HepG2 (cell line): Measurements from ENCODE around the gene AIF1. TPM values are rescaled to one million over a fixed set of nuclear protein-coding genes. Genes with fewer than 3 reads are reported as not detected.

Experiments
- ATAC-seq: fragments of 200-7000 bp; cut with Tn5 transposase; 3 replicates; pipeline ENCODE4 v1.9.1; 2020; ENCODE audit warnings: mild to moderate bottlenecking, moderate library complexity
- BruUV-seq: library from RNA; stranded (reverse); fragments of 400-500 nt; replicated peaks from 2 replicates; lab custom pipeline; 2021; lab: Mats Ljungman, UMichigan
- CTCF ChIA-PET: fragments of 300-600 bp; formaldehyde crosslinking; extraction: SDS; loops from one replicate; lab custom pipeline; 2021; ENCODE audit warnings: low total read pairs, inconsistent platforms, low intra/inter-chr PET ratio; lab: Yijun Ruan, JAX
- POLR2A ChIA-PET: fragments of 350-600 bp; sonication (Branson Sonifier 250); formaldehyde crosslinking; loops from one replicate; lab custom pipeline; 2020; ENCODE audit warnings: antibody characterized with exemption, inconsistent platforms; lab: Yijun Ruan, JAX
- DNase-seq: peaks from one replicate; pipeline ENCODE4 v3.0.0-alpha.2; 2015; ENCODE audit warnings: low spot score
- FAIRE-seq: peaks from 3 replicates; lab custom pipeline; 2011; peaks lifted over from hg19 to GRCh38; lab: Jason Lieb, UNC
- H2AFZ ChIP-seq: one replicate; pipeline ENCODE4 v1.6.1; 2011; ENCODE audit warnings: low read length, inconsistent platforms
- H3K27ac ChIP-seq: fragments of 300-600 bp; 3 replicates; pipeline ENCODE4 v1.8.0; 2011; ENCODE audit warnings: mixed run types, mild to moderate bottlenecking, mixed read lengths, low read length, inconsistent platforms; ENCODE audit not compliant: insufficient read depth; ENCODE audit errors: extremely low read length
- H3K27me3 ChIP-seq, 2 experiments: fragments of 200-600 bp in 1 of 2; 2 replicates in 1 of 2; 3 replicates in 1 of 2; pipeline versions ENCODE4 v1.6.0 to v1.8.0; 2011; ENCODE audit warnings: low read length in 2 of 2, mild to moderate bottlenecking in 2 of 2, moderate library complexity in 2 of 2, inconsistent platforms in 1 of 2; ENCODE audit not compliant: insufficient read depth in 2 of 2, control insufficient read depth in 1 of 2
- H3K36me3 ChIP-seq, 2 experiments: fragments of 200-600 bp in 1 of 2; replicated peaks in 1 of 2; 2 replicates in 1 of 2; 3 replicates in 1 of 2; pipeline versions ENCODE4 v1.5.1 to v1.8.0; 2011; ENCODE audit warnings: low read length in 2 of 2, inconsistent platforms in 1 of 2; ENCODE audit not compliant: insufficient read depth in 2 of 2, control insufficient read depth in 1 of 2
- H3K4me1 ChIP-seq: 2 replicates; pipeline ENCODE4 v1.5.1; 2012; ENCODE audit warnings: low read length, inconsistent platforms; ENCODE audit not compliant: insufficient read depth
- H3K4me2 ChIP-seq: 2 replicates; pipeline ENCODE4 v1.6.0; 2011; ENCODE audit warnings: low read depth, low read length, inconsistent platforms
- H3K4me3 ChIP-seq, 3 experiments: fragments of 200-600 bp in 1 of 3; sonication (generic), shearing (Covaris generic) in 1 of 3; replicated peaks in 1 of 3; 2 replicates each; pipeline ENCODE4 v1.5.1; 2011 to 2016; ENCODE audit warnings: low read length in 3 of 3, inconsistent platforms in 2 of 3, low read depth in 2 of 3, mild to moderate bottlenecking in 2 of 3, control low read depth in 1 of 3, mixed read lengths in 1 of 3; ENCODE audit not compliant: insufficient read depth in 1 of 3
- H3K79me2 ChIP-seq: one replicate; pipeline ENCODE4 v1.6.1; 2011; ENCODE audit warnings: low read length, inconsistent platforms; ENCODE audit not compliant: insufficient read depth
- H3K9ac ChIP-seq: 2 replicates; pipeline ENCODE4 v1.6.0; 2011; ENCODE audit warnings: mild to moderate bottlenecking, low read depth, low read length, inconsistent platforms; ENCODE audit not compliant: insufficient read depth
- H3K9me3 ChIP-seq: 2 replicates; pipeline ENCODE4 v1.5.1; 2012; ENCODE audit warnings: mild to moderate bottlenecking, low read length
- H4K20me1 ChIP-seq: 2 replicates; pipeline ENCODE4 v1.6.0; 2011; ENCODE audit warnings: inconsistent platforms, mild to moderate bottlenecking, low read length, moderate library complexity; ENCODE audit not compliant: insufficient read depth
- FOXK2 ChIP-seq: fragments of 450-650 bp; IDR thresholded peaks from 2 replicates; pipeline ENCODE4 v1.6.1; 2016
- HNRNPH1 ChIP-seq: fragments of 200-400 bp; formaldehyde crosslinking; optimal IDR thresholded peaks from 2 replicates; pipeline ENCODE3; 2017; ENCODE audit warnings: mild to moderate bottlenecking, low read depth, low read length
- KMT2B ChIP-seq: IDR thresholded peaks from 2 replicates; pipeline ENCODE4 v1.6.1; 2016; ENCODE audit warnings: missing genetic modification reagents, missing compliant biosample characterization
- PAWR ChIP-seq: sonication (generic); formaldehyde crosslinking; IDR thresholded peaks from 2 replicates; pipeline ENCODE4 v1.4.0; 2020; ENCODE audit warnings: missing genetic modification reagents, mild to moderate bottlenecking, borderline replicate concordance
- TSC22D2 ChIP-seq: sonication (generic); formaldehyde crosslinking; IDR thresholded peaks from 2 replicates; pipeline ENCODE4 v1.5.1; 2020; ENCODE audit warnings: missing genetic modification reagents, mild to moderate bottlenecking, borderline replicate concordance
- ZBTB10 ChIP-seq: sonication (generic); formaldehyde crosslinking; IDR thresholded peaks from 2 replicates; pipeline ENCODE4 v1.4.0; 2020; ENCODE audit warnings: missing genetic modification reagents, borderline replicate concordance
- ZBTB43 ChIP-seq: sonication (generic); formaldehyde crosslinking; conservative IDR thresholded peaks from 2 replicates; pipeline ENCODE4 v1.4.0; 2020; ENCODE audit warnings: missing genetic modification reagents
- WGBS: methylation state at CpG from one replicate; pipeline ENCODE4 v1.1.6; 2017; ENCODE audit warnings: low lambda C conversion rate; 5-methylcytosine and 5-hydroxymethylcytosine counted together
- in situ Hi-C: cut with HindIII; loops from 2 replicates; pipeline ENCODE4 v1.10.0; 2017; ENCODE audit warnings: low pct_unique_long_range_greater_than_20kb; ENCODE audit not compliant: extremely low pct_ligation_motif_present
- intact Hi-C: fragments of 100-400 bp; cut with micrococcal nuclease; formaldehyde crosslinking; loops from one replicate; pipeline ENCODE4 v1.10.0; 2022; ENCODE audit not compliant: unreplicated experiment
- polyA plus RNA-seq, 8 experiments: library from polyadenylated mRNA; depleted of rRNA in 3 of 8; stranded (reverse) in 7 of 8; unstranded in 1 of 8; fragments of >200 nt; fragmentation: Illumina TruSeq in 4 of 8; extraction: Trizol in 4 of 8; gene quantifications; 2 replicates each; pipeline versions ENCODE4 v1.2.1 to v1.2.3, GENCODE V29; 2011 to 2016; ENCODE audit warnings: low read depth in 4 of 8, missing spikeins in 1 of 8, mixed read lengths in 1 of 8; ENCODE audit not compliant: insufficient read depth in 1 of 8
- total RNA-seq, 5 experiments: library from RNA; depleted of rRNA; stranded (reverse); fragments of >200 nt; fragmentation: Illumina TruSeq; extraction: Trizol; gene quantifications; 2 replicates each; pipeline ENCODE4 v1.2.3, GENCODE V29; 2016; ENCODE audit warnings: low read depth in 1 of 5

The AIF1 gene
- total and polyA plus RNA-seq, 2 of the 13 experiments (the other 11 are each of a cell fraction or from before 2014, with no cell fraction given) = 1.5 TPM; not detected in 1

GRCh38 chr6:31585491-31585890 lies 29.5 kb upstream of the AIF1 start (continued):
- TF ChIP-seq TSC22D2 (CRISPR knock-in tag) = no peak

- Histone ChIP-seq H3K9ac (no peak within 1 kb of the TSS), H3K4me1 (peaks cover 17% of the 10 kb centered on the region), H3K27ac (no peak within 1 kb of the TSS), H3K27me3 (peaks cover 11 to 53% of the 10 kb centered on the region in 2 experiments), H2AFZ (no peak within 1 kb of the TSS), H3K4me2 (no peak within 1 kb of the TSS), H4K20me1 (no peaks in the 10 kb centered on the region), H3K36me3 (no peaks in the 10 kb centered on the region), H3K4me3 (no peak within 1 kb of the TSS), H3K9me3 (no peaks in the 10 kb centered on the region), H3K79me2 (no peaks in the 10 kb centered on the region)
- intact Hi-C loops = loop anchor here (5.0 kb wide), 1 partner anchor 1139 kb away; no protein-coding TSS in a partner anchor
- BruUV-seq = no TSS peak
- TF ChIP-seq ZBTB10 (CRISPR knock-in tag) = no peak
- TF ChIP-seq FOXK2 = no peak
- TF ChIP-seq KMT2B (CRISPR knock-in tag) = no peak
- no peak for TF ChIP-seq PAWR (CRISPR knock-in tag)
- no peak for TF ChIP-seq HNRNPH1
- no peak for TF ChIP-seq ZBTB43
- in situ Hi-C loops = loop anchor here (5.0 kb wide), 1 partner anchor 94 kb away; no protein-coding TSS in a partner anchor
- no peak for DNase-seq
- ATAC-seq = no peak
- ChIA-PET POLR2A (no interaction called here), CTCF (no interaction called here)
- 18% methylated on average over 1 of the region's 1 CpG for WGBS
- FAIRE-seq = no peak
Measured at GRCh38 chr6:31586008-31586407, 29.0 kb upstream of the AIF1 start, which contains the start of gene LST1. LST1 (plus strand) TSS chr6:31586277; CDS start chr6:31587300, 1,023 bp downstream.
